HepG2 (cell line): Measurements from ENCODE around the gene OTUB2. TPM values are rescaled to one million over a fixed set of nuclear protein-coding genes. Genes with fewer than 3 reads are reported as not detected.

ENCODE experiments used
- ATF6 ChIP-seq: sonication (generic); formaldehyde crosslinking; conservative IDR thresholded peaks from 2 replicates; pipeline ENCODE4 v1.4.0; 2020; ENCODE audit warnings: missing genetic modification reagents
- CEBPB ChIP-seq: IDR thresholded peaks from 2 replicates; pipeline ENCODE4 v1.6.1; 2011; ENCODE audit warnings: low read depth, low read length, improper control_type of control experiment, borderline replicate concordance
- CREM ChIP-seq, 2 experiments: sonication (generic) in 1 of 2; formaldehyde crosslinking in 1 of 2; IDR thresholded peaks; 2 replicates each; pipeline versions ENCODE4 v1.4.0 to v1.6.1; 2016 to 2020; ENCODE audit warnings: antibody characterized with exemption in 1 of 2, mild to moderate bottlenecking in 1 of 2, missing genetic modification reagents in 1 of 2
- FLYWCH1 ChIP-seq: sonication (generic); formaldehyde crosslinking; IDR thresholded peaks from 2 replicates; pipeline ENCODE4 v1.8.1; 2023; ENCODE audit warnings: mild to moderate bottlenecking, missing genetic modification reagents
- JUND ChIP-seq: sonication (generic); formaldehyde crosslinking; IDR thresholded peaks from 2 replicates; pipeline ENCODE4 v1.8.0; 2022; ENCODE audit warnings: mild to moderate bottlenecking, missing genetic modification reagents
- NFAT5 ChIP-seq: sonication (generic); formaldehyde crosslinking; IDR thresholded peaks from 2 replicates; pipeline ENCODE4 v1.4.0; 2020; ENCODE audit warnings: missing genetic modification reagents
- POGK ChIP-seq: sonication (generic); formaldehyde crosslinking; conservative IDR thresholded peaks from 2 replicates; pipeline ENCODE4 v1.8.0; 2022; ENCODE audit warnings: mild to moderate bottlenecking, moderate library complexity, missing genetic modification reagents
- PREB ChIP-seq: sonication (generic); formaldehyde crosslinking; IDR thresholded peaks from 2 replicates; pipeline ENCODE4 v1.4.0; 2020; ENCODE audit warnings: missing genetic modification reagents
- RORA ChIP-seq: sonication (generic); formaldehyde crosslinking; IDR thresholded peaks from 2 replicates; pipeline ENCODE4 v1.5.0; 2020; ENCODE audit warnings: mild to moderate bottlenecking, missing genetic modification reagents, moderate library complexity
- SNAPC5 ChIP-seq: sonication (generic); formaldehyde crosslinking; IDR thresholded peaks from 2 replicates; pipeline ENCODE4 v1.8.1; 2023; ENCODE audit warnings: mild to moderate bottlenecking, missing genetic modification reagents, borderline replicate concordance
- SP1 ChIP-seq, 2 experiments: fragments of 450-650 bp in 1 of 2; sonication (generic) in 1 of 2; formaldehyde crosslinking in 1 of 2; IDR thresholded peaks; 2 replicates each; pipeline versions ENCODE4 v1.4.0 to v1.6.1; 2016 to 2020; ENCODE audit warnings: missing genetic modification reagents in 1 of 2
- SRSF9 ChIP-seq: fragments of 200-400 bp; formaldehyde crosslinking; IDR thresholded peaks from 2 replicates; pipeline ENCODE4 v1.6.1; 2018; ENCODE audit warnings: borderline replicate concordance, mild to moderate bottlenecking, low read depth, low read length; ENCODE audit not compliant: insufficient read depth, poor library complexity, severe bottlenecking
- ZBED4 ChIP-seq: sonication (generic); formaldehyde crosslinking; IDR thresholded peaks from 2 replicates; pipeline ENCODE4 v1.4.0; 2020; ENCODE audit warnings: missing genetic modification reagents, borderline replicate concordance
- polyA plus RNA-seq, 8 experiments: library from polyadenylated mRNA; depleted of rRNA in 3 of 8; stranded (reverse) in 7 of 8; unstranded in 1 of 8; fragments of >200 nt; fragmentation: Illumina TruSeq in 4 of 8; extraction: Trizol in 4 of 8; gene quantifications; 2 replicates each; pipeline versions ENCODE4 v1.2.1 to v1.2.3, GENCODE V29; 2011 to 2016; ENCODE audit warnings: low read depth in 4 of 8, missing spikeins in 1 of 8, mixed read lengths in 1 of 8; ENCODE audit not compliant: insufficient read depth in 1 of 8
- total RNA-seq, 5 experiments: library from RNA; depleted of rRNA; stranded (reverse); fragments of >200 nt; fragmentation: Illumina TruSeq; extraction: Trizol; gene quantifications; 2 replicates each; pipeline ENCODE4 v1.2.3, GENCODE V29; 2016; ENCODE audit warnings: low read depth in 1 of 5

The OTUB2 gene
- total and polyA plus RNA-seq, 2 of the 13 experiments (the other 11 are each of a cell fraction or from before 2014, with no cell fraction given), result 2.2 to 2.4 TPM

GRCh38 chr14:94058674-94059138 lies 32.6 kb downstream of the OTUB2 start (continued):
- TF ChIP-seq SNAPC5, result no peak
- no peak for TF ChIP-seq SRSF9
- no peak for TF ChIP-seq RORA
- TF ChIP-seq CREM (IDR thresholded peaks at IDR 0.05), result peak; percentile 66
- TF ChIP-seq CREM (CRISPR knock-in tag; IDR thresholded peaks at IDR 0.05), result no peak
- TF ChIP-seq SP1 (IDR thresholded peaks at IDR 0.05), result no peak
- no peak for TF ChIP-seq SP1 (CRISPR knock-in tag; IDR thresholded peaks at IDR 0.05)
- no peak for TF ChIP-seq JUND (CRISPR knock-in tag)
- TF ChIP-seq POGK (CRISPR knock-in tag), result no peak; the same call in 1 of the 2 replicates
- TF ChIP-seq ZBED4 (CRISPR knock-in tag), result no peak
- TF ChIP-seq PREB, result no peak
- no peak for TF ChIP-seq ATF6 (CRISPR knock-in tag)
- TF ChIP-seq CEBPB, result no peak
- TF ChIP-seq FLYWCH1, result no peak
- no peak for TF ChIP-seq NFAT5 (CRISPR knock-in tag)
